Brain microvascular endothelial cell (primary cell): ENCODE results near the gene LRBA.

ENCODE experiments used
- DNase-seq: peaks from one replicate; pipeline ENCODE4 v3.0.0-alpha.2; 2020
- H3K27ac ChIP-seq: fragments of 250-450 bp; sonication (Bioruptor Pico); 2 replicates; pipeline ENCODE4 v1.5.1; 2020; ENCODE audit warnings: mild to moderate bottlenecking, moderate library complexity
- H3K27me3 ChIP-seq: fragments of 250-450 bp; sonication (Bioruptor Pico); replicated peaks from 2 replicates; pipeline ENCODE4 v1.5.1; 2020; ENCODE audit warnings: mild to moderate bottlenecking
- H3K36me3 ChIP-seq: fragments of 250-450 bp; sonication (Bioruptor Pico); replicated peaks from 2 replicates; pipeline ENCODE4 v1.5.1; 2020; ENCODE audit warnings: mild to moderate bottlenecking
- H3K4me3 ChIP-seq: 2 replicates; pipeline ENCODE4 v1.5.1; 2011; ENCODE audit warnings: low read depth, mild to moderate bottlenecking, control low read depth, low read length, moderate library complexity
- CTCF ChIP-seq: IDR thresholded peaks from 2 replicates; pipeline ENCODE4 v1.5.1; 2011; ENCODE audit warnings: low read depth, mild to moderate bottlenecking, moderate library complexity, low read length, control low read depth, inconsistent platforms; ENCODE audit errors: missing control alignments
- in situ Hi-C: cut with HindIII; loops from 2 replicates; pipeline ENCODE4 v1.10.0; 2017; ENCODE audit warnings: low sequenced_read_pairs, low pct_ligation_motif_present

The LRBA gene

GRCh38 chr4:150695162-150695561 lies 319.9 kb downstream of the LRBA start:
- Histone ChIP-seq H3K27me3 (no peaks in the 10 kb centered on the region), H3K36me3 (no peaks in the 10 kb centered on the region), H3K27ac (no peak overlapping the region), H3K4me3 (no peak overlapping the region)
- in situ Hi-C loops, result no loop called here
- TF ChIP-seq CTCF, result no peak
- DNase-seq, result no peak

DNA sequence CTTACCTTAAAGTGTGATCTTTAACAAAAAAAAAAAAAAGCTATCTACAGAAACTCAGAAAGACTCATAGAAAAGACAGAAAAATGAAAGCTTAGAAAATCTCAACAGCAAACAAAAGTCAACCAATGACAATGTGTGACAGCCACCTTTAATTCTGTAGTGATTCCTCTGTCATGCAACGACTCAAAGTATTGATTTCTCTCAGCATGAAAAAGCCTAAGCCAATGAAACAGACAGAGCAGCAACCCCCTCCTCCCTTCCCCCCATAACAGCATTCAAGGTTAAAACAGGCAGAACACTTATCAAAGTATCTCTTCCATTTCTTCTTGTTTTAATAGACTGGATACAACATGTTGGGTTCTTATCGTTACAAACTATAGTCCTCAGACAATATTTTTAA lies 320.6 kb downstream of the LRBA start:
- DNase-seq, result no peak
- no peak overlapping the region for H3K27ac ChIP-seq
- no peak for TF ChIP-seq CTCF

DNA sequence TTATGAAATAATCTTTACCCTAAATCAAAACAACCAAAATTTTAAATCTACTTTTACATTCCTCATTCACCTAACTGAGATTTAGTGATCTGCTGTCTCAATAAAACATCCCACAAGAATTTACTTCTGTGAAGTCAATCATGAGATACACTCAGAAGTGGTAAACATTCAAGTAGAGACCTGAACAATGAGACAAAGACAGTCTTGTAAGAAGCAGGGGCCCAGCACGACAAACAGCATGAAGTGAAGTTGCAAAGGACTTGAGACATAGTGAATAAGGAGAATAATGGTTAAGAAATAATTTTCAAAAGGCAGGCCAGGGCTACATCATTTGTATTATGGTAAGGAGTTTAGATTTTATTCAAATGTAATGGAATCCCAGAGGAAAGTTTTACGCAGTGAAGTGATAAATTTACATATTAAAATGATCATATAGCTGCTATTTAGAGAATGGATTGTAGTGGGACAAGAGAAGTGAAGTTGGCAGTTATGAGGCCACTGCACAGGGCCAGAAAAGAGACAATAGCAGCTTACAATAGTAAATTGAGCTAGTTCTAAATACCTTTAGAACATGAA lies 331.2 kb downstream of the LRBA start:
- no peak for DNase-seq
- TF ChIP-seq CTCF, result no peak
- H3K36me3 ChIP-seq, result no peaks in the 10 kb centered on the region
- H3K4me3 ChIP-seq, result no peak overlapping the region
- no peaks in the 10 kb centered on the region for H3K27me3 ChIP-seq
- H3K27ac ChIP-seq, result no peak overlapping the region
- in situ Hi-C loops, result no loop called here

More for the DNA sequence above, 320.6 kb downstream of the LRBA start:
- Histone ChIP-seq H3K4me3 (no peak overlapping the region), H3K27me3 (no peaks in the 10 kb centered on the region), H3K36me3 (no peaks in the 10 kb centered on the region)
- in situ Hi-C loops, result no loop called here

DNA sequence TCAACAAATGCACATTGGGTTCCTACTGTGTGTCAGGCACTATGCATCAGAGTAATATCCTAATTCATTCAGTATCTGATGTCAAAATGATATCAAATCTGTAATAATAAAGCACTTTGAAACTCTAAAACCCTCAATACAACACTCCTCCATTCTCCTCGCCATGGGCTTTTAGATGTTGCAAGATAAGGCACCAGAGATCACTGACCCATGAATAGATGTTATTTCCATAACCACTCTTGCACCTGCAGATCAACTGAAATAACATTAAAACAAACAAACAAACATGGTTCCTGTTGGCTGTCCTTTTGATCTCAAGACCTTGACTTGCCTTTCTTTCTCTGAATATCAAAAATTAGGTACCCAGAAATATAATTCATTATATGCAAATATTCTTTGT lies 333.0 kb downstream of the LRBA start:
- no peaks in the 10 kb centered on the region for H3K36me3 ChIP-seq
- H3K4me3 ChIP-seq, result no peak overlapping the region
- DNase-seq, result no peak
- H3K27ac ChIP-seq, result no peak overlapping the region
- no peaks in the 10 kb centered on the region for H3K27me3 ChIP-seq
- in situ Hi-C loops, result no loop called here
- no peak for TF ChIP-seq CTCF

DNA sequence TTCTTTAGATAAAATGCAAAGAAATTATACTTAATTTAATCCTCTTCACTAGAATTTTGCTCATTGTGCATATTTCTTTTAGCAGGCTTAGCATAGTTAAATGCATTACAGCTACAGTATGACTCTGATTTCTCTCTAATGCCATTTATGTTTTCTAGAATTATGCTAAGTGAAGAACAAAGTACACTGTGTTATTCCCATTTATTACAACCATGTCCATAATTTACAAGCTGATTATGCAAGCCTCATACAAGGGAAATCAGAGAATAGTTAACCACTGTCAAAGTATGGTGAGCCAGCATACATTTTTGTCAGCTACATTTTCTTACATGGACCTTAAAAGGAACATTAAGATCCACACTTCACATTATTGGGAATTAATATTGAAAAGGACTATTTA lies 334.0 kb downstream of the LRBA start:
- no peak for DNase-seq
- H3K36me3 ChIP-seq, result no peaks in the 10 kb centered on the region
- in situ Hi-C loops, result no loop called here
- no peak overlapping the region for H3K27ac ChIP-seq
- H3K4me3 ChIP-seq, result no peak overlapping the region
- no peak for TF ChIP-seq CTCF
- no peaks in the 10 kb centered on the region for H3K27me3 ChIP-seq

- no peak overlapping the region for H3K27ac ChIP-seq
- no peaks in the 10 kb centered on the region for H3K36me3 ChIP-seq
- H3K27me3 ChIP-seq, result no peaks in the 10 kb centered on the region
- no peak for DNase-seq
- TF ChIP-seq CTCF, result no peak
- H3K4me3 ChIP-seq, result no peak overlapping the region
- in situ Hi-C loops, result no loop called here
Observed at GRCh38 chr4:150680651-150681050, 334.4 kb downstream of the LRBA start.
